Measurements from ENCODE around the gene TOLLIP.
"Not testable (repeated sequence)": the region's sequence is repeated elsewhere in the genome, so short reads cannot be mapped to it uniquely, and the experiment has no call there.

Gene TOLLIP

DNA sequence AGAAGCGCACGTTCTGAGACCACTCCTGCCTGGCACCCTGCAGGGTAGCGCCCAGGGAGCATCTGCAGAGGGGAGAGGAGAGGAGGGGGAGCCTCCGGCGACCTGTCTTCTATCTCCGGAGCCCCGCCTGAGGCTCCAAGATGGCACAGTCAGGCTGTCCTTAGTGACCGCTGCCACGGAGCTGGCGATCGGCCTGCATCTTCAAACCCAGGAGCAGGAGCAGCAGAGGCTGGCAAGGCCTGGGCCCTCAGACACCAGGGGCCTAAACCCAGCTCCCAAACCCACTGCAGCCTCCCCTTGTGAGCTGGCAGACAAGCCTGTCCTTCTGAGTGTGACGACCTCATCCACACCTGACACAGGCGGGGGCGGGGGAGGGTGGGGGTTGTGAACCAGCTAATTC is 34.9 kb downstream of the TOLLIP start:
- H3K27me3 ChIP-seq (ENCODE audit: insufficient read depth, low read length): no peaks in the 10 kb centered on the region
- H3K36me3 ChIP-seq (ENCODE audit: insufficient read depth, low read depth, low read length): 0 out of 2 replicates have a peak, but pooled peaks cover 8% of the 10 kb centered on the region
- no peaks in the 10 kb centered on the region for H3K4me1 ChIP-seq (ENCODE audit: insufficient read depth, low read length)
- H3K27ac ChIP-seq (ENCODE audit: low read length): no peak overlapping the region
- H3K4me3 ChIP-seq (ENCODE audit: low read length): no peak overlapping the region
- H3K9ac ChIP-seq (ENCODE audit: low read depth, low read length): no peak overlapping the region
- H3K9me3 ChIP-seq (ENCODE audit: insufficient read depth, low read depth, low read length): no peaks in the 10 kb centered on the region

DNA sequence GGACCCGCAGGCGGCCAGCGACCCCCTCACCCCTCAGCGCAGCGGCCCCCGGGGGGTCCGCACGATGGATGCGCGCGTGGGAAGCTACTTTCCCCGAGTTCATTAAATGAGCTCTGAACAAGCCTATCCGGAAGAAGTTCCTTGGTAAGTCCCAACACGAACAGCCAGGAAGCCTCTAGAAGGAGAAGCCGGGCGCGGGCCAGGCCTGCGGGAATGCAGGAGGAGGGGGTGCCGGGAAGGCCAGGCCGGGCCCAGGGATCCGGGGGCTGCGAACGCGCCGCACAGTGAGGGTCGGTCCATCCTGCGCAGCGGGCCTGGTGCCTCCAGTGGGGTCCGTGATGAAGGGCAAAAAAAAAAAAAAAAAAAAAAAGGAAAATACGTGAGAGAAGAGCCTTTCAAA is 36.9 kb downstream of the TOLLIP start:
- Histone ChIP-seq H3K4me3 (ENCODE audit: low read length) (no peak overlapping the region), H3K27me3 (ENCODE audit: insufficient read depth, low read length) (no peaks in the 10 kb centered on the region), H3K4me1 (ENCODE audit: insufficient read depth, low read length) (no peaks in the 10 kb centered on the region), H3K9me3 (ENCODE audit: insufficient read depth, low read depth, low read length) (no peaks in the 10 kb centered on the region), H3K27ac (ENCODE audit: low read length) (no peak overlapping the region), H3K36me3 (ENCODE audit: insufficient read depth, low read depth, low read length) (0 out of 2 replicates have a peak, but pooled peaks cover 8% of the 10 kb centered on the region), H3K9ac (ENCODE audit: low read depth, low read length) (no peak overlapping the region)

DNA sequence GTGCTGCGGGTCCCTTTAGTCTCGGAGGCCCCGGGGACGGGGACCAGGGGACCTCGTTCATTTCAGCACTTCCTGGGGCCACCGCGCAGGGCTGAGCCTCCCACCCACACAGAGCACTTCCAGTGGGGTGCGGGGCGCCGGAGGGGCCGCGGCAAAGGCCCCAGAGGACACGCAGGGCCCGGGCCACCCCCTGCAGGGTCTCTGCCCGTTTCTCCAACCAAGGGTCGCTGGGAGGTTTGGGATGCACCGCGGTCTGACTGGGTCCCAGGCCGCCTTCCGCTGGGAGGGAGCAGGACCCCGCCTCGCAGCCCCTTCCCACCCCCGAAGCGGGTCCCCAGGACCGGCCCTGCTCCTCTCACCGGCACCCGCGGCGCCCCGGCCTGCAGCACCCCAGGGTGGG is 37.5 kb downstream of the TOLLIP start:
- H3K36me3 ChIP-seq (ENCODE audit: insufficient read depth, low read depth, low read length): 0 out of 2 replicates have a peak, but pooled peaks cover 8% of the 10 kb centered on the region
- H3K9ac ChIP-seq (ENCODE audit: low read depth, low read length): no peak overlapping the region
- no peaks in the 10 kb centered on the region for H3K9me3 ChIP-seq (ENCODE audit: insufficient read depth, low read depth, low read length)
- H3K4me1 ChIP-seq (ENCODE audit: insufficient read depth, low read length): no peaks in the 10 kb centered on the region
- no peak overlapping the region for H3K4me3 ChIP-seq (ENCODE audit: low read length)
- H3K27me3 ChIP-seq (ENCODE audit: insufficient read depth, low read length): no peaks in the 10 kb centered on the region
- H3K27ac ChIP-seq (ENCODE audit: low read length): no peak overlapping the region

DNA sequence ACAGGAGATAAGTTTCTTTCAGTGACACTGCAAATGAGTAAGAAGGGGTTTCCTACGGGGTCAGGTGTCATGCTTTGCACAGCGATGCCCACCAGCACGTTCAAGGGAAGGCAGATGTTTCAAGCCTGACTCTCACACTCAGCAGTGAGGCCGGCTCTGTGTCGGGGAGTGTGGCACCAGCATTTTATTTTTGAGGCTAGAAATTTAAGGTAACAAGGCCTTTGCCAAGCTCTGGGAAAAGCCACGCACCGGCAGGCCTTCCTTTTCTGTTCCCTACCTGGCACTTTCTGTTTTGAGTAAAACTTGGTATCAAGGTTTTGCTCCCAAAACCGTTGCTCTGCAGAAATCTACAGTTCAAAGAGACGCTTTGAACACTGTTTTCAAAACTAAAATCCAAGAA is 38.0 kb downstream of the TOLLIP start:
- no peak overlapping the region for H3K27ac ChIP-seq (ENCODE audit: low read length)

DNA sequence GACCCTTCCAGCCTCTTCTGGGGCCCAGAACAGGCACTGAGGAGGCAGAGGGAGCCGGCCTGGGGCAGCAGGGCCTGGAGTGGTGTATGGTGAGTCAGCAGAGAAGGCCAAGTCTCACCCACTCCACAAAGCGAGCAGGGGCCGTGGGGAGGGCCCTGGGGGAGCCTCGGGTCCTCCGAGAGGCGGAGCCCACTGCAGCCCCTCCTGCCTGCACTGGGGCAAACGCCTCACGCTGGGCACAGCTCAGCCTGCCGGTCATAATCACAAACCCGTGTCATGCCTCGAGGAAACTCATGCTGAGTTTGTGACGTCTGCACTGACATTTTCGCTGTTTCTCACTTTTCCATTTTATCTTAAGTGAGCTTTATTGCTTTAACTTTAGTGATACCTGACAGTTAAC is 38.4 kb downstream of the TOLLIP start:
- Histone ChIP-seq H3K9ac (ENCODE audit: low read depth, low read length) (no peak overlapping the region), H3K27ac (ENCODE audit: low read length) (no peak overlapping the region), H3K4me3 (ENCODE audit: low read length) (no peak overlapping the region), H3K27me3 (ENCODE audit: insufficient read depth, low read length) (no peaks in the 10 kb centered on the region), H3K36me3 (ENCODE audit: insufficient read depth, low read depth, low read length) (0 out of 2 replicates have a peak, but pooled peaks cover 1% of the 10 kb centered on the region), H3K9me3 (ENCODE audit: insufficient read depth, low read depth, low read length) (peaks cover 4% of the 10 kb centered on the region), H3K4me1 (ENCODE audit: insufficient read depth, low read length) (no peaks in the 10 kb centered on the region)

More for the DNA sequence above, 38.0 kb downstream of the TOLLIP start:
- no peaks in the 10 kb centered on the region for H3K27me3 ChIP-seq (ENCODE audit: insufficient read depth, low read length)
- 0 out of 2 replicates have a peak, but pooled peaks cover 6% of the 10 kb centered on the region for H3K36me3 ChIP-seq (ENCODE audit: insufficient read depth, low read depth, low read length)
- H3K4me1 ChIP-seq (ENCODE audit: insufficient read depth, low read length): no peaks in the 10 kb centered on the region
- H3K4me3 ChIP-seq (ENCODE audit: low read length): no peak overlapping the region
- no peak overlapping the region for H3K9ac ChIP-seq (ENCODE audit: low read depth, low read length)
- H3K9me3 ChIP-seq (ENCODE audit: insufficient read depth, low read depth, low read length): peaks cover 1% of the 10 kb centered on the region

DNA sequence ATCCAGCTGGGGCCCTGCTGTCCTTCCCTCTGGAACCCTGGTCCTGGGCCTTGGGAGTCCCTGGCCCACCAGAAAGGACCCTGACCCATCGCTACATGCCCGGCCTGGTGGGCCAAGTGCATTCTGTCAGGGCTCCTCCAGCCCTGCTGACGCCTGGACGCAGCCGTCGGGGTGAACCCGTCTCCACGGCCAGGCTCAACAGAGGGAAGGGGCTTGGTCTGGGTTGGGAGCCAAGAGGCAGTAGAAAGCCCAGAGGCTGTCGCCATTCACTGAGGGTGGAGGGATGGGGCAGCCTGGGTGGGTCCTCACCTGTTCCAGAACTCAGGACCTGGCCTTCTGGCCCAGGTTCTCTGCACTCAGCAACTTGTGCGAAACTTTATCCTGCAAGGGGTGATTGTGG is 39.0 kb downstream of the TOLLIP start:
- Histone ChIP-seq H3K4me3 (ENCODE audit: low read length) (no peak overlapping the region), H3K4me1 (ENCODE audit: insufficient read depth, low read length) (no peaks in the 10 kb centered on the region), H3K36me3 (ENCODE audit: insufficient read depth, low read depth, low read length) (no peaks in the 10 kb centered on the region), H3K27ac (ENCODE audit: low read length) (no peak overlapping the region), H3K9ac (ENCODE audit: low read depth, low read length) (no peak overlapping the region), H3K9me3 (ENCODE audit: insufficient read depth, low read depth, low read length) (peaks cover 8% of the 10 kb centered on the region), H3K27me3 (ENCODE audit: insufficient read depth, low read length) (no peaks in the 10 kb centered on the region)

DNA sequence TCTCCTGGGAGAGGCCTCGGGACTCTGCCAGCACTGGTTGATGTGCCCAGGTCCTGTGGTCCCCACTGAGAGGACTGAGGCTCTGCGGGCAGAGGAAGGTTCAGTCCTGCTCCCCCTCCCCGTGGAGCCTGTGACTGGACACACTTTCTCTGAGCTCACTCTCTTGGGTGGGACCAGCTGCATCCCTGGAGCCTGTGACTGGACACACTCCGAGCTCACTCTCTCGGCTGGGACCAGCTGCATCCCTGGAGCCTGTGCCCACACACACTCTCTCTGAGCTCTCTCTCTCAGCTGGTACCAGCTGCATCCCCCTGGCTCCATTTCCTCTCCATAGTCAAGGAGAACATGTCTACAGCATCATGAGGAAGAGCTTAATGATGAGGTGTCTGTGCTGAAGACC is 39.5 kb downstream of the TOLLIP start:
- no peaks in the 10 kb centered on the region for H3K36me3 ChIP-seq (ENCODE audit: insufficient read depth, low read depth, low read length)
- no peak overlapping the region for H3K9ac ChIP-seq (ENCODE audit: low read depth, low read length)
- H3K9me3 ChIP-seq (ENCODE audit: insufficient read depth, low read depth, low read length): peaks cover 11% of the 10 kb centered on the region
- H3K4me1 ChIP-seq (ENCODE audit: insufficient read depth, low read length): no peaks in the 10 kb centered on the region
- no peak overlapping the region for H3K4me3 ChIP-seq (ENCODE audit: low read length)
- H3K27me3 ChIP-seq (ENCODE audit: insufficient read depth, low read length): no peaks in the 10 kb centered on the region
- H3K27ac ChIP-seq (ENCODE audit: low read length): no peak overlapping the region

DNA sequence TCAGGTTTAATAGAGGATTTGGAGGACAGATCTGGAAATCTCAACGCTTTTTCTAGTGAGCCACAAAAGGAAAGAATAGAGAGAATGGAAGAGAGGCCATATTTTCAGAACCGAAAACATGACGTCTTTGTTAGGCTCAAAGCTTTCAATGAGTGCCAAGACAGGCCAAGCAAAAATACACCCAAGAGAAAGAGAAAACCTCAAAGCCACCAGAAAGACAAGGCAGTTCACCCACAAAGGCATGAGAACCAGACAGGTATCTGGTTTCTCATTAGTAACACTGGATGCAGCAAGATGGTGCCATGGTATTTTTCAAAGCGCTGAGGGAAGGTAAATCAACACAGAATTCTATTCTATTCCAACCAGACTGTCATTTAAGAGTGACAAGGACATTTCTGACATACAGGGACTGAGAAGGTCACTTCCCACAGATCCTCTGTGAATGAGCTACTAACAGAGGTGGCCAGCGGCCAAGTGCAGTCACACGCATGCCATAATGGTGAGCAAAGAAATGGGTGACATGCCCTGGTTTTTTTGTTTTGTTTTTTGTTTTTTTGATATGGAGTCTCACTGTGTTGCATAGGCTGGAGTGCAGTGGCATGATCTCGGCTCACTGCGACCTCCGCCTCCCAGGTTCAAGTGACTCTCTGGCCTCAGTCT is 41.9 kb downstream of the TOLLIP start:
- Histone ChIP-seq H3K36me3 (ENCODE audit: insufficient read depth, low read depth, low read length) (no peaks in the 10 kb centered on the region), H3K27me3 (ENCODE audit: insufficient read depth, low read length) (no peaks in the 10 kb centered on the region), H3K9me3 (ENCODE audit: insufficient read depth, low read depth, low read length) (peaks cover 11% of the 10 kb centered on the region), H3K27ac (ENCODE audit: low read length) (no peak overlapping the region), H3K9ac (ENCODE audit: low read depth, low read length) (no peak overlapping the region), H3K4me1 (ENCODE audit: insufficient read depth, low read length) (no peaks in the 10 kb centered on the region), H3K4me3 (ENCODE audit: low read length) (no peak overlapping the region)

DNA sequence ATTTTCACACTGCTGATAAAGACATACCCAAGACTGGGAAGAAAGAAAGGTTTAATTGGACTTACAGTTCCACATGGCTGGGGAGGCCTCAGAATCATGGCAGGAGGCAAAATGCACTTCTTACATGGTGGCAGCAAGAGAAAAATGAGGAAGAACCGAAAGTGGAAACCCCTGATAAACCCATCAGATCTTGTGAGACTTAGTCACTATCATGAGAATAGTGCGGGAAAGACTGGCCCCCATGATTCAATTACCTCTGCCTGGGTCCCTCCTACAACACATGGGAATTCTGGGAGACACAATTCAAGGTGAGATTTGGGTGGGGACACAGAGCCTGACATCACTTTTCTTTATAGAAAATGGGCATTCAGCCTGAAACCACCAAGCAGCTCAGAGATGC is 42.5 kb downstream of the TOLLIP start:
- not testable (repeated sequence) for H3K4me3 ChIP-seq (ENCODE audit: low read length); H3K36me3 ChIP-seq (ENCODE audit: insufficient read depth, low read depth, low read length); H3K9ac ChIP-seq (ENCODE audit: low read depth, low read length); H3K27me3 ChIP-seq (ENCODE audit: insufficient read depth, low read length); H3K27ac ChIP-seq (ENCODE audit: low read length); H3K4me1 ChIP-seq (ENCODE audit: insufficient read depth, low read length)
- H3K9me3 ChIP-seq (ENCODE audit: insufficient read depth, low read depth, low read length): peaks cover 11% of the 10 kb centered on the region

DNA sequence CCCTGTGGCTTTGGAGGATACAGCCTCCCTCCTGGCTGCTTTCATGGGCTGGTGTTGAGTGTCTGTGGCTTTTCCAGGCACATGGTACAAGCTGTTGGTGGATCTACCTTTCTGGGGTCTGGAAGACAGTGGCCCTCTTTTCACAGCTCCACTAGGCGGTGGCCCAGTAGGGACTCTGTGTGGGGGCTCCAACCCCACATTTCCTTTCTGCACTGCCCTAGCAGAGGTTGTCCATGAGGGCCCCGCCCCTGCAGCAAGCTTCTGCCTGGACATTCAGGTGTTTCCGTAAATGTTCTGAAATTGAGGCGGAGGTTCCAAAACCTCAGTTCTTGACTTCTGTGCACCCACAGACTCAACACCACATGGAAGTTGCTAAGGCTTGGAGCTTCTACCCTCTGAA is 44.0 kb downstream of the TOLLIP start:
- H3K4me1 ChIP-seq (ENCODE audit: insufficient read depth, low read length); H3K4me3 ChIP-seq (ENCODE audit: low read length); H3K36me3 ChIP-seq (ENCODE audit: insufficient read depth, low read depth, low read length); H3K27me3 ChIP-seq (ENCODE audit: insufficient read depth, low read length); H3K27ac ChIP-seq (ENCODE audit: low read length); H3K9ac ChIP-seq (ENCODE audit: low read depth, low read length): not testable (repeated sequence)
- H3K9me3 ChIP-seq (ENCODE audit: insufficient read depth, low read depth, low read length): peaks cover 11% of the 10 kb centered on the region

DNA sequence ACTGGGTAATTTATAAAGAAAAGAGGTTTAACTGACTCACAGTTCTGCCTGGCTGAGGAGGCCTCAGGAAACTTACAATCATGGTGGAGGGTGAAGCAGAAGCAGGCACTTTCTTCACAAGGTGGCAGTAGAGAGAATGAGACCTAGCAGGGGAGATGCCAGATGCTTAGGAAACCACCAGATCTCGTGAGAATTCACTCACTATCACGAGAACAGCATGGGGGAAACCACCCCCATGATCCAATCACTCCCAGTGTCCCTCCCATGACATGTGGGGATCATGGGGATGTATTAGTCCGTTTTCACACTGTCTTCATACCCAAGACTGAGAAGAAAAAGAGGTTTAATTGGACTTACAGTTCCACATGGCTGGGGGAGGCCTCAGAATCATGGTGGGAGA is 45.0 kb downstream of the TOLLIP start:
- not testable (repeated sequence) for H3K9ac ChIP-seq (ENCODE audit: low read depth, low read length); H3K27ac ChIP-seq (ENCODE audit: low read length); H3K36me3 ChIP-seq (ENCODE audit: insufficient read depth, low read depth, low read length); H3K4me3 ChIP-seq (ENCODE audit: low read length); H3K4me1 ChIP-seq (ENCODE audit: insufficient read depth, low read length); H3K27me3 ChIP-seq (ENCODE audit: insufficient read depth, low read length)
- H3K9me3 ChIP-seq (ENCODE audit: insufficient read depth, low read depth, low read length): peaks cover 11% of the 10 kb centered on the region

DNA sequence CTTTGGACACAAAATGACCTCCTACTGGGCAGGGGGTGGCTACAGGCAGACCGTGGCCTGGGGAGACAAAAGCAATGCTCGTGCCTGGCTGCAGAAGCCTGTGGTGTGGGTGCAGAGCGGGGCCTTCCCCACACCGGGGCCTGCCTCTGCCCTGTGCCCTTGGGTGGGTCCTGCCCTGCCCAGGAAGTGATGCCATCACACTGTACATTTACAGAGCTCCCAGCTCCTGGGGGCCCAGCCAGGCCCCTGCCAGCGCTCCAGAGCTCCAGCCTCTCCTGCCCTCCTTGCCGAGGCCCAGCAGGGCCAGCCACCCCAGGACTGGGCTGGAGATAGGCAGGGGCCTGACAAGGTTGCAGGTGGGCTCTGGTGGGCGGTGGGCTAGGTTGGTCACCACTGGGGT is 46.4 kb downstream of the TOLLIP start:
- Histone ChIP-seq H3K9ac (ENCODE audit: low read depth, low read length) (no peak overlapping the region), H3K4me1 (ENCODE audit: insufficient read depth, low read length) (no peaks in the 10 kb centered on the region), H3K4me3 (ENCODE audit: low read length) (peak overlapping the region; percentile 53; the same call in 1 of the 2 replicates), H3K9me3 (ENCODE audit: insufficient read depth, low read depth, low read length) (peaks cover 11% of the 10 kb centered on the region), H3K27me3 (ENCODE audit: insufficient read depth, low read length) (no peaks in the 10 kb centered on the region), H3K27ac (ENCODE audit: low read length) (no peak overlapping the region), H3K36me3 (ENCODE audit: insufficient read depth, low read depth, low read length) (no peaks in the 10 kb centered on the region)
